ENCODE data around the gene FCGR2B.
"Not testable (repeated sequence)": the region's sequence is repeated elsewhere in the genome, so short reads cannot be mapped to it uniquely, and the experiment has no call there.

The FCGR2B gene

DNA sequence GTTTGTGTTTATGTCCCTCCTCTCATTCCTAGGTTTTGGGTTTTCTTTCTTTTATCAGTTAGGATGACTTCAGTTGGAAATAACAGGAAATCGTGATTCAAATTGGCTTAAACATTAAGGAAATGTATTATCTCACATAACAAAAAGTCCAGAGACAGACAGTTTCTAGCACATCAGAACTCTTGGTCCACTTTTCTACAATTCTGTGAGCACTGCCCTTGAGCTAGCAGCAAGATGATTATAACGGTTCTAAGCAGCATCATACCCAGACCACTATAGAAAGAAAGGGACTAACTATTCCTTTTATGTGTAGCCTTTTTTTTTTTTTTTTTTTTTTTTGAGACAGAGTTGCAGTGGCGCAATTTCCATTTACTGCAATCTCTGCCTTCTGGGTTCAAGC is 18.9 kb downstream of the FCGR2B start:
- Histone ChIP-seq H3K9me3 (ENCODE audit: control insufficient read depth, low read depth, low read length) (no peaks in the 10 kb centered on the region), H3K9ac (ENCODE audit: low read length) (no peak overlapping the region), H3K27ac (ENCODE audit: low read length) (no peak overlapping the region), H3K4me3 (ENCODE audit: low read length) (no peak overlapping the region), H3K27me3 (ENCODE audit: control insufficient read depth, insufficient read depth, low read length) (no peaks in the 10 kb centered on the region), H3K36me3 (ENCODE audit: control insufficient read depth, low read depth, low read length) (no peaks in the 10 kb centered on the region), H3K4me1 (ENCODE audit: control insufficient read depth, low read depth, low read length) (no peaks in the 10 kb centered on the region)

DNA sequence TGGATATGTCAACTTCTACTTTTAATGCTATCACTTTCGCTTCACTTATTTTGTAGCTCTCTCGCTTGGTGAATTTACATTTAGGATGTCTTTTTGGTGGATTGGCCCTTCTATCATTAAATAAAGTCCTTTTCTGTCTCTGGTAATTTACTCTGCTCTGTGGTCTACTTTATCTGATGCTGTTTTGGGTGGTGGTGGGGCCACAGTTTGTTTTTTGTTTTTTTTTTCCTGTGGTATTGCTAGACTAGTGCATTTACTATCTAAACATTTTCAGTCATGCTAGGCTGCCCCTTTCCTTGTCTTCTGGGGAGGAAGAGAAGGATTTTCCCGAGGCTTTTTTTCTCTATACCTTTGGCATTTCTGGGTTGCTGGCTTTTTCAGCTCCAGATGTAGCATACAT is 26.0 kb downstream of the FCGR2B start:
- H3K4me3 ChIP-seq (ENCODE audit: low read length): no peak overlapping the region
- H3K27me3 ChIP-seq (ENCODE audit: control insufficient read depth, insufficient read depth, low read length): no peaks in the 10 kb centered on the region
- no peaks in the 10 kb centered on the region for H3K36me3 ChIP-seq (ENCODE audit: control insufficient read depth, low read depth, low read length)
- H3K9ac ChIP-seq (ENCODE audit: low read length): no peak overlapping the region
- no peaks in the 10 kb centered on the region for H3K9me3 ChIP-seq (ENCODE audit: control insufficient read depth, low read depth, low read length)
- H3K4me1 ChIP-seq (ENCODE audit: control insufficient read depth, low read depth, low read length): no peaks in the 10 kb centered on the region
- no peak overlapping the region for H3K27ac ChIP-seq (ENCODE audit: low read length)

DNA sequence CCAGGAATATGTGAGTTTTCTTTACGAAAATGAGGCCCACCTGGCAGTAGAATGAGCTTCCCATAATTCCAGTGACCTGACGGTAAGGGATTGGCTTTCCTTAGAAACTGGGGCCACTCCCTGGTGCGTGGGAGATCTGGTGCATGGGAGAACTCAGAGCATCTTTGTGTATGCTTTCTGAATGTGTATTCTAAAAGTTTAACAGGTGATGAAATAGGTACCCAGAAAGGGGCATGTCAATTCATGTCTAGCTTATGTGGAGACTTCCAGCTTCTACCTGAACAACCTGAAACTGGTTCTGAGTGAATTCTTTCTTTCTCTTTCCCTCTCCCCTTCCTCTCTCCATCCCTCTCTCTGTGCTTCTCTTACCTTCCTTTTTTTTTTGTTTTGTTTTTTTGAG is 28.9 kb downstream of the FCGR2B start:
- no peaks in the 10 kb centered on the region for H3K4me1 ChIP-seq (ENCODE audit: control insufficient read depth, low read depth, low read length)
- H3K27ac ChIP-seq (ENCODE audit: low read length): no peak overlapping the region
- H3K4me3 ChIP-seq (ENCODE audit: low read length): no peak overlapping the region
- no peaks in the 10 kb centered on the region for H3K9me3 ChIP-seq (ENCODE audit: control insufficient read depth, low read depth, low read length)
- no peaks in the 10 kb centered on the region for H3K27me3 ChIP-seq (ENCODE audit: control insufficient read depth, insufficient read depth, low read length)
- H3K36me3 ChIP-seq (ENCODE audit: control insufficient read depth, low read depth, low read length): no peaks in the 10 kb centered on the region
- H3K9ac ChIP-seq (ENCODE audit: low read length): no peak overlapping the region

DNA sequence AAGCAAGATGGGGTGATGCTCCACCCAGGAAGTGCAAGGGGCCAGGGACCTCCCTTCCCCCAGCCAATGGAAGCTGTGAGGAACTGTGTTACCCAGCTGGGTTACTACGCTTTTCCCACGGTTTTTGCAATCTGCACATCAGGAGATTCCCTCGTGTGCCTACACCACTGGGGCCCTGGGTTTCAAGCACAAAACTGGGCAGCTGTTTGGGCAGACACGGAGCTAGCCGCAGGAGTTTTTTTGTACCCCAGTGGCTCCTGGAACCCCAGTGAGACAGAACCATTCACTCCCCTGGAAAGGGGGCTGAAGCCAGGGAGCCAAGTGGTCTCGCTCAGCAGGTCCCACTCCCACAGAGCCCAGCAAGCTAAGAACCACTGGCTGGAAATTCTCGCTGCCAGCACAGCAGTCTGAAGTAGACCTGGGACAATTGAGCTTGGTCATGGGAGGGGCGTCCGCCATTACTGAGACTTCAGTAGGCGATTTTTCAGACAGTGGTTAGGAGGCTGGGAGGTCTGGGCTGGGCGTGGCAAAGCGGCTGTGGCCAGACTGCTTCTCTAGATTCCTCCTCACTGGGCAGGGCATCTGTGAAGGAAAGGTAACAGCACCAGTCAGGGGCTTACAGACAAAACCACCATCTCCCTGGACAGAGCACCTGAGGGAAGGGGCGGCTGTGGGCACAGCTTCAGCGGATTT is 30.2 kb downstream of the FCGR2B start:
- not testable (repeated sequence) for H3K9me3 ChIP-seq (ENCODE audit: control insufficient read depth, low read depth, low read length); H3K4me3 ChIP-seq (ENCODE audit: low read length); H3K9ac ChIP-seq (ENCODE audit: low read length); H3K27ac ChIP-seq (ENCODE audit: low read length); H3K27me3 ChIP-seq (ENCODE audit: control insufficient read depth, insufficient read depth, low read length); H3K36me3 ChIP-seq (ENCODE audit: control insufficient read depth, low read depth, low read length); H3K4me1 ChIP-seq (ENCODE audit: control insufficient read depth, low read depth, low read length)

DNA sequence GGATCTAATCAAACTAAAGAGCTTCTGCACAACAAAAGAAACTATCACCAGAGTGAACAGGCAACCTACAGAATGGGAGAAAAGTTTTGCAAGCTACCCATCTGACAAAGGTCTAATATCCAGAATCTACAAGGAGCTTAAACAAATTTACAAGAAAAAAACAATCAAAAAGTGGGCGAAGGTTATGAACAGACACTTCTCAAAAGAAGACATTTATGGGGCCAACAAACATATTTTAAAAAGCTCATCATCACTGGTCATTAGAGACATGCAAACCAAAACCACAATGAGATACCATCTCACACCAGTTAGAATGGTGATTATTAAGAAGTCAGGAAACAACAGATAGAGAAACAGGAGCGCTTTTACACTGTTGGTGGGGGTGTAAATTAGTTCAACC is 35.4 kb downstream of the FCGR2B start:
- H3K9ac ChIP-seq (ENCODE audit: low read length); H3K27ac ChIP-seq (ENCODE audit: low read length); H3K36me3 ChIP-seq (ENCODE audit: control insufficient read depth, low read depth, low read length); H3K4me1 ChIP-seq (ENCODE audit: control insufficient read depth, low read depth, low read length); H3K9me3 ChIP-seq (ENCODE audit: control insufficient read depth, low read depth, low read length); H3K27me3 ChIP-seq (ENCODE audit: control insufficient read depth, insufficient read depth, low read length); H3K4me3 ChIP-seq (ENCODE audit: low read length): not testable (repeated sequence)

DNA sequence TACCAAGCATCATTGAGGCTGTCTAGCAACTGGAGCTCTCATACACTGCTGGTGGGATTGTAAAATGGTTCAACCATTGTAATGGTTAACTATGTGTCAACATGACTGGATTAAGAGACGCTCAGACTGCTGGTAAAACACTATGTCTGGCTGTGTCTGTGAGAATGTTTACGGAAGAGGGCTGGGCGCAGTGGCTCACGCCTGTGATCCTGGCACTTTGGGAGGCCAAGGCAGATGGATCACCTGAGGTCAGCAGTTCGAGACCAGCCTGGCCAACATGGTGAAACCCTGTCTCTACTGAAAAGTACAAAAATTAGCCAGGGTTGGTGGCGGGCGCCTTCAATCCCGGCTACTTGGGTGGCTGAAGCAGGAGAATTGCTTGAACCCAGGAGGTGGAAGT is 39.3 kb downstream of the FCGR2B start:
- Histone ChIP-seq H3K27ac (ENCODE audit: low read length) (no peak overlapping the region), H3K36me3 (ENCODE audit: control insufficient read depth, low read depth, low read length) (no peaks in the 10 kb centered on the region), H3K9ac (ENCODE audit: low read length) (no peak overlapping the region), H3K9me3 (ENCODE audit: control insufficient read depth, low read depth, low read length) (no peaks in the 10 kb centered on the region), H3K4me3 (ENCODE audit: low read length) (no peak overlapping the region), H3K4me1 (ENCODE audit: control insufficient read depth, low read depth, low read length) (no peaks in the 10 kb centered on the region), H3K27me3 (ENCODE audit: control insufficient read depth, insufficient read depth, low read length) (no peaks in the 10 kb centered on the region)

DNA sequence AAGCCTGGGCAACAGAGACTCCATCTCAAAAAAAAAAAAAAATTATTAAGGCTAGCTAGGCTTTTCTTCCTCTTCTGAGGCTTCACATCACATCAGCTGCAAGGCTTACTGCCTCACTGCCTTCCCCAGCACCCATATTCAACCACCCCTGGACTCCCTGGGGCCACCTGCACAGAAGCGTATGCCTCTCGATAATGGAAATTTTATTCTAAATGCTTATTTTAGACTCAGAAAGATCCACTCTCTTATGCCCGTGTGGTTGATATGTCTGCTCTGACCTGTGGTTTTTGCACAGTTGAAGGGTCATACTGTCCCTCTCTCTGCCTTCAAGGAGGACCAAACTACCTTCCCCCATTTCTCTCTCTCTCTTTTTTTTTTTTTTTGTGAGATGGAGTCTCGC is 42.6 kb downstream of the FCGR2B start:
- Histone ChIP-seq H3K4me1 (ENCODE audit: control insufficient read depth, low read depth, low read length) (no peaks in the 10 kb centered on the region), H3K9ac (ENCODE audit: low read length) (no peak overlapping the region), H3K4me3 (ENCODE audit: low read length) (no peak overlapping the region), H3K36me3 (ENCODE audit: control insufficient read depth, low read depth, low read length) (no peaks in the 10 kb centered on the region), H3K27ac (ENCODE audit: low read length) (no peak overlapping the region), H3K27me3 (ENCODE audit: control insufficient read depth, insufficient read depth, low read length) (no peaks in the 10 kb centered on the region), H3K9me3 (ENCODE audit: control insufficient read depth, low read depth, low read length) (no peaks in the 10 kb centered on the region)

DNA sequence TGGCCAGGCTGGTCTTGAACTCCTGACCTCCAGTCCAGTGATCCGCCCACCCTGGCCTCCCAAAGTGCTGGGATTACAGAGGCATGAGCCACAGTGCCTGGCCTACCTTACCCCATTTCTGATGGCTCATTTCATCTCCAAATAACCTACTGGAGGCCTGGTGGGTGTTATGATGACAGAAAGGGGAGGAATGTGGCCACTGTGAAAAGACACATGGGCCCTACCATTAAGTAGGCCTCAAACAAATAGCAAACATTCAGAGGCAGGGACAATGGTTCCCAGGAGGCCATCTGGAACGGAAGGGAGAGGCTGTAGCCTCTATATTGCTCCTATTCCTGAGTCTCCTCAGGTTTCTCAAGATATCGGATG is 43.2 kb downstream of the FCGR2B start:
- Histone ChIP-seq H3K27me3 (ENCODE audit: control insufficient read depth, insufficient read depth, low read length) (no peaks in the 10 kb centered on the region), H3K4me3 (ENCODE audit: low read length) (no peak overlapping the region), H3K36me3 (ENCODE audit: control insufficient read depth, low read depth, low read length) (no peaks in the 10 kb centered on the region), H3K27ac (ENCODE audit: low read length) (no peak overlapping the region), H3K9me3 (ENCODE audit: control insufficient read depth, low read depth, low read length) (no peaks in the 10 kb centered on the region), H3K4me1 (ENCODE audit: control insufficient read depth, low read depth, low read length) (no peaks in the 10 kb centered on the region), H3K9ac (ENCODE audit: low read length) (no peak overlapping the region)

DNA sequence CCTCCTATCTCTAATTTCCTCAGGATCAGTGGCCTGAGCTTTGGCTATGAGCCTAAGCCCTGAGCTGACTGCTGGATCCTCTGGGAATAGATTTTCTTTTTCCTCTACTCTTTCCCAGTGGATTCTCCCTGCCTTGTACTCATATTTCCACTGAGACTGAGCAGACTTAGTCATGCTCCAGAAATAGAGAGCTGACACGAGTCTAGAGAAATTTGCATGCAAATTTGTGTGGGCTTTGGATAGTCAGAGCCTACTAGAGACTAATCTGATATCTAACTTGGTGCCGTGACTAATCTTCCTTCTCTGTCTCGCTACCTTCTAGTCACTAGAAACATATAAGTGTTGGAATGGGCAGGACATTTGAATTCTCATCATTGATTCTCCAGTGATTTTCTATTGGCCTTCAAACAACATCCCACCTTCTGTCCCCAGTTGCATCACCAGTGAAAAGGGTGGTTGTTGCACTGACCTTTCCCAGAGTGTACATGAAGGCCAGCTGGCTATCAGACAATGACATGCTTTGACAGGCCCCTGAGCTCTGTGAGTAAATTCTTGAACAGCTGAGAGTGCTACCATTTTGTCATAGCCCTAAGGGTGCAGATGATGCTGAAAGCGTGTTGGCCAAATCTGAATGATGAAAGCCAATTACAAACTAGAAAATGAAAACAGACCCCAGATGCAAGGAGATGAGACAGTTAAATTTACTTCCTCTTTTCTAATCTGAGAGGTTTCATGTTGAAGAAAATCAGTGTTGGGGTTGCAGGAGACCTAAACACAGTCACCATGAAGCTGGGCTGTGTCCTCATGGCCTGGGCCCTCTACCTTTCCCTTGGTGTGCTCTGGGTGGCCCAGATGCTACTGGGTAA is 43.8 kb downstream of the FCGR2B start, which contains the start of gene FCRLA:
Gene FCRLA, plus strand, starts transcription at position 748 of the 866 bp plus-strand sequence. Its CDS starts 36 bp downstream, at position 784.
- no peaks in the 10 kb centered on the region for H3K9me3 ChIP-seq (ENCODE audit: control insufficient read depth, low read depth, low read length)
- H3K4me1 ChIP-seq (ENCODE audit: control insufficient read depth, low read depth, low read length): no peaks in the 10 kb centered on the region
- H3K27me3 ChIP-seq (ENCODE audit: control insufficient read depth, insufficient read depth, low read length): no peaks in the 10 kb centered on the region
- H3K27ac ChIP-seq (ENCODE audit: low read length): no peak within 1 kb of the TSS
- H3K36me3 ChIP-seq (ENCODE audit: control insufficient read depth, low read depth, low read length): no peaks in the 10 kb centered on the region
- H3K9ac ChIP-seq (ENCODE audit: low read length): no peak within 1 kb of the TSS
- H3K4me3 ChIP-seq (ENCODE audit: low read length): no peak within 1 kb of the TSS

DNA sequence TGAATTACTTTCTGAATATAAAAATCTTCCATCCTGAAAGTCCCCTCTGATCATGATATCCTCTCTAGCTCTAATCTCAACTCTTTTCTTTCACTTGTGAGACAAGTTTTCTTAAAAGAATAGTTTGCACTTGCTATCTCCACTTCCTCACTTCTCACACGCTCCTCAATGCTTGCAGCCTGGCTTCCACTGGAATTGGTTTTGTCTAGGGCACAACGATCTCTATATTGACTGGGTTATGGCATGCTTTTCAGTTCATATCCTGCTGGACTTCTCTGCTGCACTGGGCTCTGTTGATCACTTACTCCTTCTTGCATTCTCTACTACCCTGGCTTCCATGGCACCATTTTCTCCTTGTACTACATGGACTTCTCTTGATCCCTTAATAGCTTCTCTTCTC is 44.6 kb downstream of the FCGR2B start:
- Histone ChIP-seq H3K9ac (ENCODE audit: low read length) (no peak overlapping the region), H3K4me1 (ENCODE audit: control insufficient read depth, low read depth, low read length) (no peaks in the 10 kb centered on the region), H3K27me3 (ENCODE audit: control insufficient read depth, insufficient read depth, low read length) (no peaks in the 10 kb centered on the region), H3K27ac (ENCODE audit: low read length) (no peak overlapping the region), H3K4me3 (ENCODE audit: low read length) (no peak overlapping the region), H3K36me3 (ENCODE audit: control insufficient read depth, low read depth, low read length) (no peaks in the 10 kb centered on the region), H3K9me3 (ENCODE audit: control insufficient read depth, low read depth, low read length) (no peaks in the 10 kb centered on the region)

DNA sequence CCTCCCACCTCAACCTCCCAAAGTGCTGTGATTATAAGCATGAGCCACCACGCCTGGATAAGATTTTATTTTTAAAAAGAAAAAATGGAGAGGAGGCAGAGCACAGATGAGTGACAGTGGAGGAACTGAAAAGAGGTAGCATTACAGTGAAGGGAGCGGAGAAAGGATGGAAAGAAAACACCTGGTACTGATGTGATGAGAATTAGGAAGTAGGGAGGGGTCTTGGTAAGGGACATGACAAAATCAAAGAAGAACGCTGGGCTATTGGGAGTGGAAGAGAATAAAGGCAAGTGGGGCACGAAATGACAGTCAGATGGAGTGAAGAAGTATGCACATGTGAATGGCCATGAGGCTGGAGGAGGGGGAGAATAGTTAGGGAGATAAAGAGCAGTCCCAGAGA is 46.4 kb downstream of the FCGR2B start:
- H3K4me3 ChIP-seq (ENCODE audit: low read length): no peak overlapping the region
- no peak overlapping the region for H3K27ac ChIP-seq (ENCODE audit: low read length)
- no peaks in the 10 kb centered on the region for H3K4me1 ChIP-seq (ENCODE audit: control insufficient read depth, low read depth, low read length)
- H3K27me3 ChIP-seq (ENCODE audit: control insufficient read depth, insufficient read depth, low read length): no peaks in the 10 kb centered on the region
- H3K36me3 ChIP-seq (ENCODE audit: control insufficient read depth, low read depth, low read length): no peaks in the 10 kb centered on the region
- H3K9ac ChIP-seq (ENCODE audit: low read length): no peak overlapping the region
- H3K9me3 ChIP-seq (ENCODE audit: control insufficient read depth, low read depth, low read length): no peaks in the 10 kb centered on the region

DNA sequence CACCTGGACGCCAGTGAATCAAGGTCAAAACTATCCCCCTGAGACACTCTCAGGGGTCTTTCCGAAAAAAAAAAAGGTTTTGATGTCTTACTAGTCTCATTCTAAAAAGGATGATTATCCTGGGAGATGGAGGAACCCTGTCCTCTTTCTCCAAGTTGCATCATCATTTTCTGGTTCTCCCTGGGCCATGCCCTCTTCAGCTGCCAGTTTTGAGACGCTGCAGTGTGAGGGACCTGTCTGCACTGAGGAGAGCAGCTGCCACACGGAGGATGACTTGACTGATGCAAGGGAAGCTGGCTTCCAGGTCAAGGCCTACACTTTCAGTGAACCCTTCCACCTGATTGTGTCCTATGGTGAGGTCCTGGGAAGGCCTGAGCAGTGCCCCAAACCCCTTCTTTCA is 47.6 kb downstream of the FCGR2B start:
- Histone ChIP-seq H3K4me3 (ENCODE audit: low read length) (no peak overlapping the region), H3K9me3 (ENCODE audit: control insufficient read depth, low read depth, low read length) (no peaks in the 10 kb centered on the region), H3K4me1 (ENCODE audit: control insufficient read depth, low read depth, low read length) (no peaks in the 10 kb centered on the region), H3K27me3 (ENCODE audit: control insufficient read depth, insufficient read depth, low read length) (no peaks in the 10 kb centered on the region), H3K9ac (ENCODE audit: low read length) (no peak overlapping the region), H3K27ac (ENCODE audit: low read length) (no peak overlapping the region), H3K36me3 (ENCODE audit: control insufficient read depth, low read depth, low read length) (no peaks in the 10 kb centered on the region)

All from iPS-18a (cell line).